GM12873 (cell line): ENCODE data around the gene CIT.
A peak's percentile ranks its signal among the peaks of the same experiment; 100 is the strongest.

Experiments
- TF ChIP-seq, protein P1 (sequence below): IDR thresholded peaks from 2 replicates; pipeline ENCODE4 v1.5.1; 2012; ENCODE audit warnings: low read depth, mild to moderate bottlenecking, moderate library complexity, low read length, control low read depth; ENCODE audit not compliant: insufficient read depth; ENCODE audit errors: missing control alignments

The CIT gene

GRCh38 chr12:119699199-119699760 is 177.8 kb downstream of the CIT start:
- TF ChIP-seq, protein P1, sequence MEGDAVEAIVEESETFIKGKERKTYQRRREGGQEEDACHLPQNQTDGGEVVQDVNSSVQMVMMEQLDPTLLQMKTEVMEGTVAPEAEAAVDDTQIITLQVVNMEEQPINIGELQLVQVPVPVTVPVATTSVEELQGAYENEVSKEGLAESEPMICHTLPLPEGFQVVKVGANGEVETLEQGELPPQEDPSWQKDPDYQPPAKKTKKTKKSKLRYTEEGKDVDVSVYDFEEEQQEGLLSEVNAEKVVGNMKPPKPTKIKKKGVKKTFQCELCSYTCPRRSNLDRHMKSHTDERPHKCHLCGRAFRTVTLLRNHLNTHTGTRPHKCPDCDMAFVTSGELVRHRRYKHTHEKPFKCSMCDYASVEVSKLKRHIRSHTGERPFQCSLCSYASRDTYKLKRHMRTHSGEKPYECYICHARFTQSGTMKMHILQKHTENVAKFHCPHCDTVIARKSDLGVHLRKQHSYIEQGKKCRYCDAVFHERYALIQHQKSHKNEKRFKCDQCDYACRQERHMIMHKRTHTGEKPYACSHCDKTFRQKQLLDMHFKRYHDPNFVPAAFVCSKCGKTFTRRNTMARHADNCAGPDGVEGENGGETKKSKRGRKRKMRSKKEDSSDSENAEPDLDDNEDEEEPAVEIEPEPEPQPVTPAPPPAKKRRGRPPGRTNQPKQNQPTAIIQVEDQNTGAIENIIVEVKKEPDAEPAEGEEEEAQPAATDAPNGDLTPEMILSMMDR, result no peak

GRCh38 chr12:119696943-119697342 is 180.2 kb downstream of the CIT start:
- TF ChIP-seq, protein P1, result no peak

DNA sequence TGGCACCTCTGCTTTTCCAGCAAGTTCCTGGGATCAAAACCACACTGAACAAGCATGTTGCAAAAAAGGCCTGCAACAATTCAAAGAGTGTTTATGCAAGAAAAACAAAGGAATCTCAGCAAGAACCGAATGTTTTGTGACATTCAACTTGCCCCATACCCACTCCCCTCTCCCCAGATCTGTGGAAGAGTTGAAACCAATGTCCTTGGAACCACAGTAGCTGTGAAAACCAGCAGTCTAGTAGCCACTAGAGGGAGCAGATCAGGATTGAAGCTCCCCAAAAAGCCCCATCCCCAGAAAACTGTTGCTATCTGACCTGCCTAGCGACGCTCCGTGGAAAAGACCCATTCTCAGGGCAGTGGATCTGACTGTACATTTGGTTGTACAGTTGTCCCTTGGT is 182.1 kb downstream of the CIT start:
- TF ChIP-seq, protein P1, result peak; percentile 61

- TF ChIP-seq, protein P1, result no peak
These were observed 183.0 kb downstream of the CIT start for GRCh38 chr12:119694111-119694510.

DNA sequence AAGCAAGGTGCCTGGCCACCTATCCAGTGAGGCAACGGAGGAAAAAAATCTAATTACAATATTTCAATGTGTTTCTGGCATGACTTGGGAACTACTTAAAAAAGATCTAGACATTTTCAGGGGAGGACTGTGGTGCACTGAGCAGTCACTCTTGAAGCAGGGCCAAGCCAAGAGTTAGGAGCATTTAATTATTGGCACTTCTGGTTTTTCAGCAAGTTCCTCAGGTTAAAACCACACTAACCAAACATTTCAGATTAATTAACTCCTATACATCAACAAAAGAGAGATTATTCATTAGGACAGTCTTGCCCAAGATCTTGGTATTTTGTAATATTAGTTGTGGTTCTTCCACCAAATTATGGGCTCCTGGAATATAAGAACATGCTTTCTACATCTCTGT is 183.6 kb downstream of the CIT start:
- TF ChIP-seq, protein P1, result no peak

DNA sequence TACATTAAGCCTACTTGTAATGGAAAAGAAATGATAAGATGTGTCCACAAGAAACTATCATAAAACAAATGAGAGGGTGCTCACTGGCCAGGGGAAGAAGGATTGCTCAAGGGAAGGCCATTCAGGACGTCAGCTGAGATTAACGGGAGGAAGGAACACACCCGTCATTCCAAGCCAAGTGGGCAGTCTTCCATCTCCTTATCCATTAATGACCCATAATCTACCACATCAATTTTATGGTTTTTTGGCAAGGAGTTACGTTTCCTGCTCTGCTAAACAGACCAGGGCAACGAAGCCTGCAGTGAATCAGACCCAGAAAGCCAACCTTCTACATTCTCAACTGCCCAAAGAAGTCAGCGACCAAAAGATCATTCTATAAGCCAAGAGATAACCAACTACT is 184.1 kb downstream of the CIT start:
- TF ChIP-seq, protein P1, result no peak

GRCh38 chr12:119692410-119692809 is 184.7 kb downstream of the CIT start:
- TF ChIP-seq, protein P1, result no peak

GRCh38 chr12:119691202-119691810 is 185.8 kb downstream of the CIT start:
- TF ChIP-seq, protein P1, result no peak
